PC-9 (cell line): ENCODE results near the gene MAB21L1. TPM values are rescaled to one million over a fixed set of nuclear protein-coding genes. Genes with fewer than 3 reads are reported as not detected.

Experiments
- BruUV-seq: library from RNA; stranded (reverse); fragments of 400-500 nt; replicated peaks from 2 replicates; lab custom pipeline; 2021; lab: Mats Ljungman, UMichigan
- CTCF ChIA-PET: fragments of 300-600 bp; sonication (Branson Sonifier 250); formaldehyde crosslinking; loops from one replicate; lab custom pipeline; 2022; ENCODE audit warnings: antibody characterized with exemption; lab: Charles Lee
- POLR2A ChIA-PET: fragments of 300-600 bp; sonication (Branson Sonifier 250); formaldehyde crosslinking; loops from one replicate; lab custom pipeline; 2022; ENCODE audit warnings: antibody characterized with exemption; ENCODE audit not compliant: unreplicated experiment; lab: Charles Lee
- DNase-seq, 2 experiments: peaks; one replicate each; pipeline versions ENCODE4 v3.0.0 to v3.0.0-alpha.2; 2015 to 2022; ENCODE audit warnings: mixed read lengths in 1 of 2
- H2AFZ ChIP-seq: fragments of 200-600 bp; sonication (generic); 2 replicates; pipeline ENCODE4 v1.8.1; 2017; ENCODE audit warnings: antibody characterized with exemption
- H3F3A ChIP-seq: fragments of 200-600 bp; sonication (generic); 2 replicates; pipeline ENCODE4 v1.8.1; 2017; ENCODE audit warnings: antibody characterized with exemption, mild to moderate bottlenecking, low read depth; ENCODE audit not compliant: insufficient read depth
- H3K27ac ChIP-seq: fragments of 200-600 bp; sonication (generic); 2 replicates; pipeline ENCODE4 v1.6.1; 2016; ENCODE audit warnings: mixed run types
- H3K27me3 ChIP-seq: fragments of 200-600 bp; sonication (generic); 2 replicates; pipeline ENCODE4 v1.6.1; 2016; ENCODE audit warnings: low read depth, mixed run types; ENCODE audit not compliant: insufficient read depth
- H3K36me3 ChIP-seq: fragments of 200-600 bp; sonication (generic); 2 replicates; pipeline ENCODE4 v1.6.1; 2016; ENCODE audit warnings: low read depth, mixed run types
- H3K4me1 ChIP-seq: fragments of 200-600 bp; sonication (generic); replicated peaks from 2 replicates; pipeline ENCODE4 v1.6.1; 2016; ENCODE audit warnings: mixed run types; ENCODE audit not compliant: insufficient read depth
- H3K4me2 ChIP-seq: fragments of 200-600 bp; sonication (generic); 2 replicates; pipeline ENCODE4 v1.6.1; 2017; ENCODE audit warnings: mixed run types
- H3K4me3 ChIP-seq: fragments of 200-600 bp; sonication (generic); 2 replicates; pipeline ENCODE4 v1.6.1; 2016; ENCODE audit warnings: mixed run types
- H3K79me2 ChIP-seq: fragments of 200-600 bp; sonication (generic); 2 replicates; pipeline ENCODE4 v1.6.1; 2017; ENCODE audit warnings: low read depth, mixed run types
- H3K9me2 ChIP-seq: fragments of 200-600 bp; sonication (generic); 2 replicates; pipeline ENCODE4 v1.8.1; 2017; ENCODE audit warnings: mild to moderate bottlenecking; ENCODE audit not compliant: insufficient read depth
- H3K9me3 ChIP-seq: fragments of 200-600 bp; sonication (generic); 2 replicates; pipeline ENCODE4 v1.8.1; 2016; ENCODE audit warnings: low read depth; ENCODE audit not compliant: insufficient read depth
- H4K20me1 ChIP-seq: fragments of 200-600 bp; sonication (generic); 2 replicates; pipeline ENCODE4 v1.8.1; 2017; ENCODE audit not compliant: insufficient read depth
- CTCF ChIP-seq: fragments of 200-600 bp; sonication (generic); conservative IDR thresholded peaks from 2 replicates; pipeline ENCODE4 v1.6.1; 2017; ENCODE audit warnings: mixed run types, antibody characterized with exemption, mild to moderate bottlenecking, moderate library complexity
- EZH2 ChIP-seq: fragments of 200-600 bp; sonication (generic); IDR thresholded peaks from 2 replicates; pipeline ENCODE4 v1.8.0; 2017; ENCODE audit warnings: antibody characterized with exemption, low read depth
- intact Hi-C: fragments of 100-400 bp; cut with micrococcal nuclease; formaldehyde crosslinking; loops from one replicate; pipeline ENCODE4 v1.10.0; 2022; ENCODE audit not compliant: unreplicated experiment
- total RNA-seq: library from RNA; stranded (reverse); gene quantifications from 2 replicates; pipeline ENCODE4 v1.2.3, GENCODE V29; 2021

MAB21L1 gene
- total RNA-seq, 1 experiment from 2014 or later, result not detected

GRCh38 chr13:35499676-35500075 lies 23.2 kb upstream of the MAB21L1 start:
- Histone ChIP-seq H3K79me2 (no peaks in the 10 kb centered on the region), H3K27ac (no peak overlapping the region), H2AFZ (no peak overlapping the region), H3K4me2 (no peak overlapping the region), H3K9me3 (no peaks in the 10 kb centered on the region), H3F3A (no peaks in the 10 kb centered on the region), H4K20me1 (no peaks in the 10 kb centered on the region), H3K9me2 (no peaks in the 10 kb centered on the region), H3K27me3 (no peaks in the 10 kb centered on the region), H3K4me3 (no peak overlapping the region), H3K36me3 (no peaks in the 10 kb centered on the region), H3K4me1 (no peaks in the 10 kb centered on the region)
- POLR2A ChIA-PET, result no interaction called here
- intact Hi-C loops, result no loop called here
- no TSS peak for BruUV-seq
- no peak for TF ChIP-seq CTCF
- no peak for TF ChIP-seq EZH2
- CTCF ChIA-PET, result no interaction called here
- no peak for DNase-seq

GRCh38 chr13:35499196-35499662 lies 22.7 kb upstream of the MAB21L1 start:
- no peaks in the 10 kb centered on the region for H3K9me3 ChIP-seq

GRCh38 chr13:35498231-35498630 lies 21.7 kb upstream of the MAB21L1 start:
- no TSS peak for BruUV-seq
- ChIA-PET POLR2A (no interaction called here), CTCF (no interaction called here)
- DNase-seq, result no peak
- H3K79me2 ChIP-seq, result no peaks in the 10 kb centered on the region
- TF ChIP-seq EZH2, result no peak
- TF ChIP-seq CTCF, result no peak
- intact Hi-C loops, result no loop called here
- H4K20me1 ChIP-seq, result no peaks in the 10 kb centered on the region
- no peak overlapping the region for H3K4me2 ChIP-seq
- no peaks in the 10 kb centered on the region for H3K36me3 ChIP-seq
- no peak overlapping the region for H2AFZ ChIP-seq
- H3F3A ChIP-seq, result no peaks in the 10 kb centered on the region
- no peak overlapping the region for H3K4me3 ChIP-seq
- no peaks in the 10 kb centered on the region for H3K4me1 ChIP-seq
- H3K27me3 ChIP-seq, result no peaks in the 10 kb centered on the region
- no peaks in the 10 kb centered on the region for H3K9me2 ChIP-seq
- H3K9me3 ChIP-seq, result no peaks in the 10 kb centered on the region
- H3K27ac ChIP-seq, result no peak overlapping the region

More at GRCh38 chr13:35499196-35499662, 22.7 kb upstream of the MAB21L1 start:
- CTCF ChIA-PET, result no interaction called here
- Histone ChIP-seq H3K4me2 (no peak overlapping the region), H2AFZ (no peak overlapping the region), H4K20me1 (no peaks in the 10 kb centered on the region), H3K27ac (no peak overlapping the region), H3K79me2 (no peaks in the 10 kb centered on the region), H3K4me3 (no peak overlapping the region), H3K27me3 (no peaks in the 10 kb centered on the region), H3K4me1 (no peaks in the 10 kb centered on the region), H3F3A (no peaks in the 10 kb centered on the region), H3K9me2 (no peaks in the 10 kb centered on the region), H3K36me3 (no peaks in the 10 kb centered on the region)
- TF ChIP-seq CTCF (no peak), EZH2 (no peak)
- POLR2A ChIA-PET, result no interaction called here
- intact Hi-C loops, result no loop called here
- BruUV-seq, result no TSS peak
- DNase-seq, result no peak
